EL (cell line): ENCODE results near the gene AMBRA1.
"Not testable (repeated sequence)": the region's sequence is repeated elsewhere in the genome, so short reads cannot be mapped to it uniquely, and the experiment has no call there.

Source experiments
- DNase-seq: peaks from one replicate; pipeline ENCODE4 v3.0.0-alpha.2; 2016

Gene AMBRA1

GRCh38 chr11:46379482-46380293 is 214.1 kb downstream of the AMBRA1 start:
- not testable (repeated sequence) for DNase-seq

DNA sequence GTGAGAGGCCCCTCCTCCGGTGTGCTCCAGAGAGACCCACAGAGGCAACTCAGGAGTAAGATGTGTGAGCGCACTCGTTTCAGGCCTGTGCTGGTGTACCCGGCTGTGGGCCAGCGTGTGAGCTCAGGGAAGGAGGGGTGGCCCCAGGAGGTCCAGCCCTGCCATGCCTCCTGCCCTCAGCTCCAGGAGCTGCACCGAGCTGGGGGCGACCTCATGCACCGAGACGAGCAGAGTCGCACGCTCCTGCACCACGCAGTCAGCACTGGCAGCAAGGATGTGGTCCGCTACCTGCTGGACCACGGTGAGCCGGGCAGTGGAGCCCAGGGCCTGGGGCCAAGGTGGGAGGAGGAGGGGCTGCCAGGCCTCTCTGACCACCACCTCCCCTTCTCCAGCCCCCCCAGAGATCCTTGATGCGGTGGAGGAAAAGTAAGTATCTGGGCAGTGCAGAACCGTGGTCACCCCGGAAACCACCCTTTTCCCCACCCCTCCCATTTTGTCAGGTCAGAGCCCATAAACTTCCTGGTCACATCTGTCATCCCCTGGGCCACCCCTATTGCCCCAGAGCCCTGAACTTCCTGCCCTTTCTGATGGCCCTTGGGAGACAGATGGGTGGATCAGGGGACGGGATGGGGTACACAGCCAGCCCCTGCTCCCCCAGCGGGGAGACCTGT is 214.9 kb downstream of the AMBRA1 start:
- DNase-seq: no peak

DNA sequence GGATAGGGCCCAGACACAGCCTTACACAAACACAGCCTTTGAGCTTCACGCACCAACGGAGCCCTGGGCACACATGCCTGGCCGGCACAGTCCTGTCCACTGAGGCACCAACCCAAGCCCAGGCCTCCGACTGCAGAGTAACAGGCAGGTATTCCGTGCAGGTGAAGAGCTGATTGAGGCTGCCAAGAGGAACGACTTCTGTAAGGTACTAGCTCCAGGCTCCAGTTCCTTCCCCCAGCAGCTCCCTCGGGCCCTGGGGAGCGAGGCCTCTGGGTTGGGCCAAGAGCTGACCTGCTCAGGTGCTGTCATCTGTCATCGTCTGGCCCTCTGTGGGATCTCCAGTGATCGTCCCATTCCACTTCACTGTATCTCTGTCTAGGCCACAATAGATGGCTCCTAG is 215.5 kb downstream of the AMBRA1 start:
- DNase-seq: no peak

DNA sequence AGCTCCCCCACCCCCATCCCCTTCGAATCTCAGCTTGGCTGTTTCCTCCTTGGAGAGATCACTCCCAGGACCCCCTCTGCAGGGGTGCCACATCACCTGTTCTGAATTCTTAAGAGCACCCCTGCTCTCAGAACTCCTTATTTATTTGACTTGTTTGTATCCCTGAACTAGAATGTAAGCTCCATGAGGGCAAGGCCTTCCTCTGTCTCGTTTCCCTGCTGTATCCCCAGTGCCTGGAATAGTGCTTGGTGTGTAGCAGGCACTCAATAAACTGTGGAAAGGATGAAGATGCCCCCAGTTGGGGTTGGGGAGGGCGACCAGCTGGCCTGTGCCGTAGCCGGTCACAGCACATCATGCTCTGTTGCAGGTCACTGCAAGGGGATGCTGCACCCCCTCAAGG is 216.0 kb downstream of the AMBRA1 start:
- no peak for DNase-seq

DNA sequence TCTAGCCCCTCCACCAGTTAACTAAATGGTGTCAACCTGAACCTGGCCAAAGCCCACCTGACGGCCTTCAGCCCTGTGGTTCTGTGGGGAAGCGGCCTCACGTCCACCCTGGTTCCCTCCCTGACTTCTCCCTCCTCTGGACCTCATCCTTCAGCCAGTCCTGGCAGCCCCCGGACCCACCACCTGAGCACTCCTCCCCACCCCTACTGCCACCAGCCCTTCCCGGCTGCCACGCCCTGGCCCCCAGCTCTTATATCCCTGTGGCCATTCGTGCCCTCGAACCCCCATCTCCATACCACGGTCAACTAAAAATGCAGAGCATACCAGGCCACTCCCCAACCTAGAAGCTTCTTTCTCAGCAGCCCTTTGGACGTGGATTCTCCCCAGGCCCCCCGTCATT is 216.5 kb downstream of the AMBRA1 start:
- no peak for DNase-seq

DNA sequence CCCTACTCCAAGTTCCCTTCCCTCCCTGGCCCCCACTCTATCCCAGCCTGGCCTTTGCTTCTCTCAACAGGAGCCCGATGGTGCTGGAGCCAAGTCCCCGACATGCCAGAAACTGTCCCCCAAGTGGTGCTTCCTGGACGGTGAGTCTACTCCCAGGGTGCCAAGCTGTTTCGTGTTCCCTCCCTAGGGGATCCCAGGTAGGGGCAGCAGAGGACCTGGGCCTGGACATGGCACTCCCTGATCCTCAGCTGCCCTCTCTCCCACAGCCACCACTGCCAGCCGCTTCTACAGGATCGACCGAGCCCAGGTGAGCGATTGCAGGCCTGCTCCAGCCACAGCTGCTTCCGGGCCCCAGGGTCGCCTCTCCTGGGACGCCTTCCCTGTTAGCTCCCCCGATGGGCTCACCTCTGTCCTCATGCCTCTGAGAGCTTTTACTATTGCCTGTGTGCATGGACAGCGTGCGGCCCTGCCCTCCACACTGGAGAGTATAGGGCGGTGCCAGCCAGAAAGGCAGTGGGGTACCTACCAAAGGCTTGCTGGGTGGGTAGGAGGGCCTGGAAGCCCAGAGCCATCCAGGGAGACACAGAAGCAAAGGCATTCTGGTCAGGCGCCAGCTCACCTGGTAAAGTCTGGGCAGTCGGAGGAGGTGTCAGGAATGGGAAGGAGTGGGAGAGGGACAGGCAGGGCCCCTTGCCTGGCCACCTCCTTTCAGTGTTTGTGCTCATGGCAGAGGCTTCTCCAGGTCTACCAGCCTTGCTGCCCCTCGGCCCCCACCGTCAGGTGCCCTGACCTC is 217.4 kb downstream of the AMBRA1 start:
- DNase-seq: no peak

DNA sequence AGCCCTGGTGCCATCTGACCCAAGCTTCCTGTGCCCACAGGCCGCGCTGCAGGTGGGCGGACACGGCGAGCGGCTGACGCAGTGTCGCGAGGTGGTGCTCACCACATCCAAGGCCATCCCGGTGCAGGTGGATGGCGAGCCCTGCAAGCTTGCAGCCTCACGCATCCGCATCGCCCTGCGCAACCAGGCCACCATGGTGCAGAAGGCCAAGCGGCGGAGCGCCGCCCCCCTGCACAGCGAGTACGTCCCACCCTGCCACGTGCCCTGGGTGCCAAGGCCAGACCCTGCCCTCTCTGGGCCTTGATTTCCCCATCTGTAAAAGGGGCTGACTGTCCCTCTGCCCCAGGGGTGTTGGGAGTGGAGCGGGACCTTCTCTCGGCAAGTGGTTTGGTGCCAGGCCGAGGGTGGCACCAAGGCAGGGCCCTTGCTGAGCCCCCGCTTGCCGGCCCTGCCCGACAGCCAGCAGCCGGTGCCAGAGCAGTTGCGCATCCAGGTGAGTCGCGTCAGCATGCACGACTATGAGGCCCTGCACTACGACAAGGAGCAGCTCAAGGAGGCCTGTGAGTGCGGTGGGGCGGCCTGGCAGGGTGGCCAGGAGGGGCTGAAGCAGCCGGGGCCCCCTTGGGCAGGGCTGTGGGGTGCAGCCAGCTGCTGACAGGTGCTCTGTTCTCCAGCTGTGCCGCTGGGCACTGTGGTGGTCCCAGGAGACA is 218.3 kb downstream of the AMBRA1 start:
- DNase-seq: no peak

GRCh38 chr11:46374815-46375214 is 219.0 kb downstream of the AMBRA1 start:
- no peak for DNase-seq

DNA sequence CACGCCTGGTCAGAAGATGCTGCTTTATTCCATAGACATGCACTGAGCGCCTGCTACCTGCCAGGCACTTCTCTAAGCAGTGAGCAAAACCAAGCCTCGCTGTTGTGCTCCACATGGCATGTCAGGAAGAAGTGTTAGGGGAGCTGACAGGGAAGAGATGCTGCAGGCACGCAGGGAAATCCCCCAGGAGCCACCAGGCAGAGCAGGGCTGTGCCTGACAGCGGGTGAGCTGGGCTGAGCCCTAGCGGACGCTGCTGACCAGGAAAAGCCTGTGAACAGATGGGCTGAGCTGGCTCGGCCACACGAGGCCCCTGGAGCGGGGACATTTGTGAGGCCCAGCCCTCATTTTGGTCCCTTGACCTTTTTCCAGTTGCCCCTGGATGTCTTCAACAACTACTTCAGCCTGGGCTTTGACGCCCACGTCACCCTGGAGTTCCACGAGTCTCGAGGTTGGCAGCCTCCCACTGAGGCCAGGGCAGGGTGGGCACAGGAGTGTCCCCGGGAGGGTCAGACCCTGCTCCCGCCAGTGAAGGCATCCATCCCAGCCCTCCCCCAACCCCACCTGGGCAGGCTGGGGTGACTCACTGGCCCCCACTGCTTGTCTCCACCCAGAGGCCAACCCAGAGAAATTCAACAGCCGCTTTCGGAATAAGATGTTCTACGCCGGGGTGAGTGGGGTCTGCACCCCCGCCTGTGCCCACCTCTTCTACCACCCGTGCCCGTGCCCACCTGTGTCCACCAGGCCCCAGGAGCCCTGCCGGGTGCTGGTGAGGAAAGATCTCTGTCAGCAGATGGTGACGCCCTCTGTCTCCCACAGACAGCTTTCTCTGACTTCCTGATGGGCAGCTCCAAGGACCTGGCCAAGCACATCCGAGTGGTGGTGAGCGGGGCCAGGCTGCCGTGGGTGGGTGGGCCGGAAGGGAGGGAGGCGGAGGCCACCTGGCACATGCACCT is 219.8 kb downstream of the AMBRA1 start:
- no peak for DNase-seq

DNA sequence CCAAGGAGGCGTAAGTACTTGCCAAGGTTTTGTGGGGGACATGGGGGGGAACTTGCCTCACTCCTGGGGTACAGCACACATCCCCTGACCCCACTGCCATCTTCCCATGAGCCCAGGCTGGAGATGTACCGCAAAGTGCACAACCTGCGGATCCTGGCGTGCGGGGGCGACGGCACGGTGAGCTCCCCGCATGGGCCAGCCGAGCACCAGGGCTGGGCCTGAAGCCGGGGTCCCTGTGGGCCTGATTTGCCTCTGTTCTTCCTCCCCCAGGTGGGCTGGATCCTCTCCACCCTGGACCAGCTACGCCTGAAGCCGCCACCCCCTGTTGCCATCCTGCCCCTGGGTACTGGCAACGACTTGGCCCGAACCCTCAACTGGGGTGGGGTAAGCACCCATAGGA is 221.3 kb downstream of the AMBRA1 start:
- not testable (repeated sequence) for DNase-seq

- no peak for DNase-seq
These were observed 221.7 kb downstream of the AMBRA1 start for GRCh38 chr11:46372086-46372485.

DNA sequence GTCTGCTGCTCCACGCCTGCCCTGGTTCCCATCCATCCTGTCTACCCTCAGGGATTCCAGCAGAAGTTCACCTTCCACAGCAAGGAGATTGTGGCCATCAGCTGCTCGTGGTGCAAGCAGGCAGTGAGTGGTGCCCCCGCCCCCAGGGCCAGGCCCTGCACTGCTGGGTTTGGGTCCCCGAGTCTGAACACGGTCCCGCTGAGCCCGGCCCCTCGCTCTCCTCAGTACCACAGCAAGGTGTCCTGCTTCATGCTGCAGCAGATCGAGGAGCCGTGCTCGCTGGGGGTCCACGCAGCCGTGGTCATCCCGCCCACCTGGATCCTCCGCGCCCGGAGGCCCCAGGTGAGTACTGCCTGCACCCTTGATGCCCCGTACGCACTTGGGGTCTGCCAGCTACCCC is 222.6 kb downstream of the AMBRA1 start:
- DNase-seq: not testable (repeated sequence)

- no peak for DNase-seq
These were observed 223.6 kb downstream of the AMBRA1 start for GRCh38 chr11:46370253-46370652.

- DNase-seq: peak; percentile 91
These were observed 224.2 kb downstream of the AMBRA1 start for GRCh38 chr11:46369458-46370152.

DNA sequence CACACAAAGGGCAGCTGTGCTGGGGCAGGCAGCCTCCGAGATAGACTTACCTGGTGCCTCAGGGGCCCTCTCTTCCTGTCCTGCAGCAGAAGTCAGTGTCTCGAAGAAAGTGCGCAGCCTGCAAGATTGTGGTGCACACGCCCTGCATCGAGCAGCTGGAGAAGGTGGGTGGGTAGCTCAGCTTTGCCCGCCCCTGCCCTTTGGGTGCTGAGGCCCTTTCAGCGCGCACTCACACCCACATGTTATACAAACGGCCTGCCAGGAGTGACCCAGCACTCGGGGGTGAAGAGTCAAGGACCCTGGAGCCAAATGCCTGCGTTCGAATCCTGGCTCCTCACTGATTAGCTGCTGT is 225.9 kb downstream of the AMBRA1 start:
- no peak for DNase-seq

- peak; percentile 49 for DNase-seq
These were observed 226.4 kb downstream of the AMBRA1 start for GRCh38 chr11:46367244-46367915.

- DNase-seq: no peak
These were observed 227.1 kb downstream of the AMBRA1 start for GRCh38 chr11:46366661-46367161.

- DNase-seq: no peak
These were observed 227.6 kb downstream of the AMBRA1 start for GRCh38 chr11:46366260-46366659.

- DNase-seq: no peak
These were observed 229.0 kb downstream of the AMBRA1 start for GRCh38 chr11:46364791-46365190.

DNA sequence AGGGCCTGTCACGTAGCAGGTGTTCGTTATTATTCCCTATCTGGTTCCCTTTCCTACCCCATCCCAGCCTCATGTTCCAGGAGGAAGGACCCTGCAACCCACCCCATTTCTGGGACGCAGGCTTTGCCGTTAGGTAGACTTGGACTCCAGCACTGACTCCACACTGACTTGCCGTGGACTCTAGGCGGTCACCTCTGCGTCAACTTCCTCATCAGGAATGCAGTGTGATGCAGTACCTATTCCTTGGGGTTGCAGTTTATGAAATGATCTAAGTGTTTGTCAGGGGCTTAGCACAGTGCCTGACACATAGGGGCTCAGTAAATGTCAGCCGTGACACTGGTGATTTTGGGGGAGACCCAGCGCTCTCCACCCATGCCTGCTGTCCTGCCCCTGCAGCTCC is 229.8 kb downstream of the AMBRA1 start:
- DNase-seq: no peak
